Measurements from ENCODE around the gene CNPY2.
"Not testable (repeated sequence)": the region's sequence is repeated elsewhere in the genome, so short reads cannot be mapped to it uniquely, and the experiment has no call there.

CNPY2 gene

GRCh38 chr12:56333679-56334489, 18.1 kb upstream of the CNPY2 start, which contains the start of gene PAN2:
Gene PAN2, minus strand, starts transcription at chr12:56334000. Its CDS starts 906 bp downstream, at chr12:56333094.
- peak in 55 of 56 donors; percentile 80 to 97 (median 92) for DNase-seq

GRCh38 chr12:56333197-56333678, 17.4 kb upstream of the CNPY2 start:
- peak in 4 of 56 donors; percentile 18 to 65 (median 45) for DNase-seq

GRCh38 chr12:56332512-56333196, 16.9 kb upstream of the CNPY2 start:
- DNase-seq: peak in 1 of 56 donors; percentile 14

- DNase-seq: no peak
Measured at GRCh38 chr12:56330936-56331490, 15.2 kb upstream of the CNPY2 start.

- DNase-seq: no peak
Measured at GRCh38 chr12:56326533-56326932, 10.7 kb upstream of the CNPY2 start.

GRCh38 chr12:56326126-56326525, 10.3 kb upstream of the CNPY2 start:
- no peak for DNase-seq

- DNase-seq: no peak
Measured at GRCh38 chr12:56324206-56324605, 8.4 kb upstream of the CNPY2 start.

- DNase-seq: not testable (repeated sequence)
Measured at GRCh38 chr12:56321610-56322009, 5.8 kb upstream of the CNPY2 start.

GRCh38 chr12:56321027-56321426, 5.2 kb upstream of the CNPY2 start:
- DNase-seq: no peak

- no peak for DNase-seq
Measured at GRCh38 chr12:56317675-56318074, 1.9 kb upstream of the CNPY2 start.

GRCh38 chr12:56315249-56315621, 553 bp downstream of the CNPY2 start:
- peak in 49 of 56 donors; percentile 13 to 72 (median 46) for DNase-seq

GRCh38 chr12:56311003-56311402, 4.8 kb downstream of the CNPY2 start:
- no peak for DNase-seq

- no peak for DNase-seq
Measured at GRCh38 chr12:56308714-56309113, 7.1 kb downstream of the CNPY2 start.

GRCh38 chr12:56307221-56307965, 8.4 kb downstream of the CNPY2 start:
- no peak for DNase-seq

- no peak for DNase-seq
Measured at GRCh38 chr12:56304872-56305590, 10.8 kb downstream of the CNPY2 start.

GRCh38 chr12:56304276-56304675, 11.5 kb downstream of the CNPY2 start:
- DNase-seq: no peak

- peak in 4 of 56 donors; percentile 32 to 64 (median 38) for DNase-seq
Measured at GRCh38 chr12:56300644-56301464, 14.9 kb downstream of the CNPY2 start.

GRCh38 chr12:56299853-56300643, 15.7 kb downstream of the CNPY2 start, which contains the start of gene CS:
Gene CS, minus strand, starts transcription at chr12:56300330. Its CDS starts 129 bp downstream, at chr12:56300201.
- DNase-seq: peak; percentile 64 to 99 (median 96)
